Stimulated activated CD8-positive, alpha-beta memory T cell treated with anti-CD3 and anti-CD28 coated beads, Interleukin-2, amount 100 ng/mL, for 48 hours (primary cell): ENCODE measurements around the gene CDC42.

Source experiments
- DNase-seq, 2 donors: peaks; one replicate each; pipeline ENCODE4 v3.0.0-alpha.2; 2020; ENCODE audit warnings: low read depth in 2 of 2

The CDC42 gene

DNA sequence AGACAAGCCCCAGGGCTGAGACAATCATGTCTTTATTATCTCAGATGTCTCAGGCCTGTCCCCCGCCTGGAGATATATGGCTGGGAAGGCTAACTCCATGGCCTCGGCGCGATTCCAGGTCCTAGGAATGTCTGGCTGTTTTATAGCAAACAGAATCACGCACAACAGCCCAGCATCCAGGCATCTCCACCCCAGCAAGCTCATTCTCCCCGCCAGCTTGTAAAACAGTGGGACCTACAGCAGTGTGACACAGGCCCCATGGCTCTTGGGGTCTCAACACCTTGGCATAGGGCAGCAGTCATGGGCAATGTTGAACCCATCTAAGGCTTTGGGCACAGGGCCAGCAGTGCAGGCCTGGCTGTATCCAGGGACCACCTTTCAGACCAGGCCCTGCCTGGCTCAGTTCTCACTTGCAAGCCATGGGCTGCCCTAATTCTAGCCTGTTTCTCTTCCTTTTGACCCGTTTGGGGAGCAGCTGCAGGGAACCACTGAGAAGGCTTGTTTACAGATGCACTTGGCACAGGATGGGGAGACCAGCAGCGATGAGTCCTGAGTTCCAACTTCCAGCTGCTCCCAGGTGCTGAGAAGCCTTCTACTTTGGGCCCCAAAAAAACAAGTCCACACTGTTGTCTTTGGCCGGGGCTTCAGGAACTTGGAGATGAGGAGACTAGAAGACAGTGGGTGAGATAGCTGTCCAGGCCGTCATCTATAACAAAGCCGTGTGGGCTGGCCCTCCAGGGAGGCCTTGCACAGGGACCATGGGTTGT is 56.0 kb downstream of the CDC42 start:
- no peak for DNase-seq

DNA sequence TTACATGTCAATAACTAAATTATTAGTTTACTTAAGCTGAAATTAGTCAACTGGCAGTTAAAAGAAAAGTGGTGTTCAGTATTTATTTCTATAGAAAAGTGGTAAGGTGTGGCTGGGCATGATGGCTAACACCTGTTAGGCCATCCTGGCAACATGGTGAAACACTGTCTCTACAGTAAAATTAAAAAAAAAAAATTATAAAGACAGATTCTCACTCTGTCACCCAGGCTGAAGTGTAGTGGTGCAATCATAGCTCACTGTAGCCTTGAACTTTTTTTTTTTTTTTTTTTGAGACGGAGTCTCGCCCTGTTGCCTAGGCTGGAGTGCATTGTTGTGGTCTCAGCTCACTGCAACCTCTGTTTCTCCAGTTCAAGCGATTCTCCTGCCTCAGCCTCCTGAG is 57.5 kb downstream of the CDC42 start:
- DNase-seq, result no peak

DNA sequence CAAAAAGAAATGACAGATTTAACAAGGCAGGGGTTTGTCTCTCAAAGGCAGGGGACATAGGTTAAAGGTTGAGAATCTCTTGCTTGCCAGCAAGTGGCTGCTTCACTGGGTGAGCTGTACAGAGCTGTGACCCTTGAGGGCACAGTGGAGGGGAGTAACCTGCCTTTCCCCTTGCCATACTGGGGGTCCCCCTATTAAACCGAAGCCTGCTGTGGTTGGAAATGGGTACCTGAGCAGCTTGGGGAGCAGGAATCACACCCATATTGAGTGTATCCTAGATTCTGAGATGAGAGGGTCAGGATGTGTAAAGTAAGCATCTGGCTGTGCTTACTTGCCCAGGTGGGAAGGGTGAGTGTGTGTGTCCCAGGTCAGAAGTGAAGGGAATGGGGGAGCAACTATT is 58.6 kb downstream of the CDC42 start:
- DNase-seq, result no peak

DNA sequence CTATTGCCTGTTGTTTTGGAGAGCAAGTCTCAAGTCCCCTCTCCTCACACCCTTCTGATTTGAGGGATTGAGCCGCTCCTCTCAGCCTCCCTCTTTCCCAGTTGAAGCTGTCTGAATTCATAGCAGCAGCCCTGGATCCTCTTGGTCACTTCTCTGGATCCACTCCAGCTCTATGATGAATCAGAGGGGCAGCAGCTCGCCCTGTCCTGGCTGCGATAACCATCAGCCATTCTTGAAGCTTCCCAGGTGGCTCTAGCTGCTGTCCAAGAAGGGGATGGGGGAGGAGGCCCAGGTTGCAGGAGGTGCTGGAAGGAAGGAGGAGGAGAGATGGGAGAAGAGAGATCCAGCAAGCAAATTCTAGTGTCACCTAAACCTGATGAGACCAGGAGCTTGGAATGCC is 59.1 kb downstream of the CDC42 start:
- no peak for DNase-seq

DNA sequence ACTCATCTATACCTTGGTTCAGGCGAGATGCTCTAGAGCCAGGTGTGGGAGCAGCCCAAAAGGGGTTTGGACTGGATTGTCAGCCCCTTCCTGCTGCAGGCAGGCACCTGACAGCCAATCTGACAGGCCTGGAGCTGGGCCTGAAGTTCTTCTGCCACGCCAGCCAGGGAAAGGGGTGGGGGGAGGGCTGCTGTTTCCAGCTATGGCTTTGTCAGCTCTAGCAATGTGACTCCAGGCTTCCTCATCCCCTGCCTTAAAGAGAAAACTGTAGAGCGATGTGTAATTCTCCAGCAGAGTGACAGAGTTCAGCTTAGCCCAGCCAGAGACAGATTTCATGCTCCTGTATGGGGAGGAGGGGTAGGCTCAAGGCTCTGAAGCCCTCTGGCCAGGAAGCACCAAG is 60.0 kb downstream of the CDC42 start:
- DNase-seq, result no peak

DNA sequence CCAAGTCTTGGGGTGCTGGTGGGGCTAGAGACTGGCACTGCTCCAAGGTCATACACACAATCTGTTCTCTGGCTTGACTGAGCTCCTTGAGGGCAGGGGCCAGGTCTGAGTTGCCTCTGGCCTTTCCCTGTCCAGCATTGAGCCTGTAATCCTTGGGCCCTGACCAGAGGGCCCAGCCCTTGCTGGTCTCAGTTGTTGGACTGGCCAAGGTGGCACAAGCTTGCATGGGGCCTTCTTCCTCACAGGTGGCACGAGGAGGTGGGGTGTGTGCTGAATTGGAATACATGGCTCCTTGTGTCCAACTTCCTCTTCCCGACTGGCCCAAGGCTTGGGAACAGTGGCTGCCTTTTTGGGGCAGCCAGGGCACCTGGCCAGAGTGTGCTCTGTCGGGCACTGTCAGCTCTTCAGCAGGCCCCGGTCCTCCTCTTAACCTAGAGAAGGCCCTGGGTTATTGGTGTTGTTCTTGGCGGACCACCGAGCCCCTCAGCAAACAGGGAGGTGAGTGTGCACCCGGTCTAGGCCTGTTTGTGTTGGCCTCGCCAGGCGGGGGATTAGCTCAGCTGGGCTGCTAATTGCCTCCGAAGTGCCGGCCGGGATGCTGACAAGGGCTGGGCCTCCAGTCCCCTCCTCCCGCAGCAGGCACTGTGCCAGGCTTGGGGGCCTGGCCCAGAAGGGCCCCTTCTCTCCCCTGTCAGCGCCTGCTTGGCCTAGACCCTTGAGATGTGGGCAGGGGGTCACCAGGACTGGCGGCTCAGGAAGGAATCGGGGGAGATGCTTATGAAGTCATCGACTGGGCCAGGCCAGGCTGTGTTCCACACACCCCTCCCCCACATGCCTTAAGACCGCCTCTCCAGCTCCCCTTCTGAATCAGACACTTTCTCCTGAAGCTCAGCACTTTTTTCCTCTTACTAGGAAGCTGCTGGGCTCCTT is 61.8 kb downstream of the CDC42 start:
- DNase-seq, result no peak

DNA sequence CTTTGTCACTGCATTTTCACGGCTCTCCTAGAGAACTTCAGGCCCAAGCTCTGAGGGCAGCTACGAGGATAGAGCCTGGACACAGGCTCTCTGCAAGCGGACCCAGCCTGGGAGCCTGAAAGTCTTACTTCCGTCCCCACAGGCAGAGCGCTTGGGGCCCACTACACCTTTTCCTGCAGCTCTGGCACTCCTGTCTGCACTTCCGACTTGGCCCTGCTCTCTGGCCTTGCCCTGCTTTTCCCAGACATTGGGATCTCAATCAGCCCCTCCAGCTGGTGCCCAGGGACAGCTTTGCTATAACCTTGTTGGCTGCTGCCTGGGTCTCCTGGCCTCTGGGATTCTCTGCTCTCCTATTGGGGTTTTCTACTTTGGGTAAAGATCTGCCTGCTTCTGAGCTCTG is 62.8 kb downstream of the CDC42 start:
- no peak for DNase-seq

DNA sequence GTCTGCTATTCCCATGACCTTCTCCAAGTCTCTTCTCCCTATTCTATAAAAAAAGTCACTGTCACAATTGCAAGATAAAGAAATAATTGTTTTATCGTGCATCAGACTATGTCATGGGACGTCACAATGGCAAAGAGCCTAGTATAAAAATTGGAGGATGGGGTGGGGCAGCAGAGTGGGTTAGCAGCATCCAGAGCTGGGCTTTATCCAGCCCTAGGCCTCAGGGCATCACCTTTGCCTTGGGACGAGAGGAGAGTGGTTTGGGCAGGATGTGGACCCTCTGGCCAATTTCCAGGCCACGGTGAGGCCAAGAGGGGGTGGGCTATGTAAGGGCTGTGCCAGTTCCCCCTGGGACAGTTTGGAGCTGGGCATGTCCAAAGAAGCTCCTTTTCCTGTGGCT is 64.7 kb downstream of the CDC42 start:
- no peak for DNase-seq

DNA sequence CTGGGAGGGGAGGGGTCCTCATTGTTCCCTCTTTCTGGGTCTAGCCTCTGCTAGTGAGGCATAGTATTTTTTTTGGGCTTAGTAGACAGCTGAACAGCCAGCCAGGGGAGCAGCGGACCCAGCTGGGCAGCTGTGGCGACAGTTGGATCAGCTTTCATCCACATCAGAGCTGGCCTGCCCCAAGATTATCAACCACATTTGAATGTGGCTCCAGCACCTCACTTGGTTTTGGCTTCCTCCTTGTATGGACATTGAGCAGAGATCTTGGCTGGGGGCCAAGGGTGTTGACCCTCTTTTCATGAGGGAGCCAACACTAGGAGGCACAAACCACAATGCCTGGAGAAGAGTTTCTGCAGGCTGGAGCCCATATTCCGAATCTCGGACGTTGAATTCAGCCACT is 65.3 kb downstream of the CDC42 start:
- DNase-seq, result no peak

DNA sequence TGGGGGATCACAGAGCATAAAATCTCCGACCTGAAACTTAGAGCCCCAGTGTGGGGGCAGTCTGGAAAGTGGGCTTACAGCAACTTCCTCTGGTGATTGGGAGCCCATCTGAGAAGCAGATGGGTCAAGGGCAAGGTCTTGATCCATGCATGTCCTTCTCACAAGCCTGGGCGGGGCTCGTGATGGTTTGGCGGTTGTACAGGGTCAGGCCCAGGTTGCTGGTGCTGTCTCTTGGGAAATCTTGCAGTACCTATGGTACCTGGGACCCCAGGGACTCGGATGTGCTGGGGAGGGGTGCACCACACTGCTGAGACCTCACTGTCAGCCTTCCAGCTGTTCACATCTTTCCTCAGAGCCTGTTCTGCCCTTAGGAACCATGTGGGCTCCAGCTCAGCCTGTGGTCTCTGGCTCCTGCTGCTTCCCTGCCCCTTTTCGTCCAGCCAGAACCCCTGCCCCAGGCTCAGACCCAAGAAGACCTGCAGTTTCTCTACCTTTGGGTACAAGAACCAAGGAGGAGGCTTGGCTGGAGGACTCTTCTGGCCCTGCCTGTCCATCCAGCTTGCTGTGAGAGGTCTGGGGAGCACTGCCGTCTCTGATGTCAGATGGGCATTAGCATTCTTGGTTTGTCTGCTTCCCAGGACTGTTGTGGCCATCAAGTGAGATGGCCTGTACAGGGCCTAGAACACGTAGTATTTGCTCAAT is 65.9 kb downstream of the CDC42 start:
- no peak for DNase-seq

DNA sequence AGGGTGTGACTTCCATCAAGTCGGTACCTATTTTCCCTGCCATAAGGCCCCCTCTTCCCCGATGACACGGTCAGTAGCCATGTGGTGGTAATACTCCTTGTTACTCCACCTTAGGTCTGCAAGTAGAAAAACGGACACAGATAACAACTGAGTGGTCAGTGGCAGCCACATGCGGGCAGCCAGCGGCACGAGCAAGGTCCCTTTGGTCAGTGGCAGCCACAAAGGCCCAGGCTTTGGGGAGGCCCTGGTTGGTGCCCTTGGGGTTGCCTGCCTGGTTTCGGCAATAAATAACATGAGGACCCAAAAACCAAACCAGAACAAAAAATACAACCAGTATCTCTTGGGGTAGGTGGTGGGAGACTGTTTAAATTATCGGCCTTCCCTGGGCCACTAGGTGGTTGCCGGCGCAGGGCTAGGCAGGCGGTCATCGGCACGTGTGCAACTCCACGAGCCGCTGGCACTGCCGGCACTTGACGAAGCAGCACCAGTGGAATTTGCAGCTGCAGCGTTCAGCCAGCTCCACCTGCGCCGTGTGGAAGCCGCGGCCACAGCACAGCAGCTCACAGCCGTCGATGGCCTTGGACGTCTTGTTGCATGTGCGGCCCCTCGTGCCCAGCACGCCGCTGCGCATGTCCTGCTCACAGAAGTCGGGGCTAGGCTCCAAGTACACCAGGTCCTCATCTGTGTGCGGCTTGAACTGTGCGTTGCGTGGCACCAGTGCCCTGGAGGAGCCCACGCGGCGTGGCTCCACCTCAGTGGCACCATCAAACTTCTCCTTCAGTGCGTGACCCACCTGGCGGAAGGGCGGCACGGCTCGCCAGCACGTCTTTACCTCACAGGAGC is 67.3 kb downstream of the CDC42 start:
- DNase-seq, result no peak

DNA sequence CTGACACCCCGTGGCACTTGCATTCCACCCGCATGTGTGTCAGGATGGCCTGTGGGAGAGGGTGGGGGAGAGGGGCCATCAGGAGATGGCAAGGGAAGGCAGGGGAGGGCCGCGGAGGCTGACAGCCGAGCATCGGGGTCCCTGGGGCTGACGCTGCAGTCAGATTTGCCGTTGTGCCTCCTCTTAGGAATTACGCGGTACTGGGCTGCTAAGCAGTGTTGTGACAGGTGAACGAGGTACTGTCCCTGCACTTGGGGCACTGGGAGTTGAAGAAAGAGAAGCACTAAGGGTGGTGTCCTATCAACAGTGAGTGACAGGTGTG is 67.9 kb downstream of the CDC42 start:
- no peak for DNase-seq

DNA sequence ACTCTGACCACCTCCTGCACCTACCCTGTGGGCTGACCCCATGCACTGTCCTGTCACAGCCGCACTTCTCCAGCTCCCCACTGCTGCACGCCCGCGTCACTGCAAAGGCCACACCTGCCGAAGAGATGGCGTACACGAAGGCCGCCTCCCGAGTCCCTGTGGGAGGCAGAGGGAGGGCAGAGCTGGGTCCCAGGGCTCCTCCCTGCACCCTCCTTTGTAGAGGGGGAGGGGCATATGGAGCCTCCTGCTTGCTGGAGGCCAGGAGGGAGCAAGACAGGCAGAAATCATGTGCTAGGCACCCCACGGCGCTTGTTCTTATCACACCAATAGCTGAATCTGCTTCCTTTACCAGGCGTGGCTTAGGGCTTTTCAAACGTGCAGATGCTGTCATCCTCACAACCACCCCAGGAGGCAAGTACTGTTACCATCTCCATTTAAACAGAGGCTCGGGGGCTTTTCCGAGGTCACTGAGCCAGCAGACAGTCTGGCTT is 69.0 kb downstream of the CDC42 start:
- no peak for DNase-seq

DNA sequence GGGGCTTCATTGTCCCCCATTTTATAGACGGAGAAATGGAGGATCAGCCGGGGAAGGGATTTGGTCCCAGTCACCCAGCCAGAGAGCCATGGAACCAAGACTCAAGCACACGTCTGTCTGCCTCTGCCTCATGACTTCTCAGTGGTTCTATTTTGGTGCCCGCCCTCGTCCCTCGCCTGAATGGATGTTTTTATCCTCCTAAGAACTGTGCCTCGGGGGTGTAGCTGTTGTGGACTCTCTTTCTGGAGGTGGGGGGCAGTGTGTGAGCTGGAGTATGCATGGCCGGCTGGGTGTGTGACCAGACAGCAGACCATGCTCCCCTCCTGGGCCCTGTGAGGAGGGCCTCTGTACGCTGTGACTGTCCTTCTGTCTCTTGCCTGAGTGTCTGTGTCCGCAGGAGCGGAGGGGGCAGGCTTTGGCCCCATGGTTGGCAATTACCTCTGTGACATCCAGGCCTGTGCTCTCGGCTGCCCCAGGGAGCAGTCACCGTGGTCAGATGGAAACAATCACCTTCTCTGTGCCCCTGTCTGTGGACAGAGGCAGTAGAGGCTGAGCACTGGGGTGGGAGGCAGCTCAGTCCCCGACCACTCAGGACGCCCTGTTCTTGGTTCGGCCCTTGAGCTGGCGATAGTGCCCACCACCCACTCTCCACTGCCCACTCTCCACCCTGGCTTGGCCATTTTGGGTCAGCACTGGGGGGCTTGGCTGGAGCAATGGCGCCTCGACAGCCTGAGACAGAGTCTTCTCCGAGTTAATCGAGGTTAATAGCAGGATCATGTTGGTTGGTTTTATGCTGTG is 70.0 kb downstream of the CDC42 start:
- no peak for DNase-seq

DNA sequence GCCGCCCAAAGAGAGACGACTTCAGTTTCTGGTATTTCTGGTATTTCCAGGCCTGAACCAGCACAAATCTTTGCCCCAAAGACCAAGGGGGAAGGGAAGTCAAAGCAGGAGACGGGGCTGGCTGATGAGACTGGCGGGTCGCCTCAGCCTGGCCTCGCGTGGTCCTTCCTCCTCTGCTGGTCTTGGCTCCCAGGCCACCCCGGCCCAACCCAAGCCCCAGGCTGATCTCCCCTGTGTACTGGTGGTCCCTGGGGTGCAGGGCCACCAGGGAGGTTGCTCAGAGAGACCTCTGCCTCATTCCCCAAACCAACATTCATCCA is 70.5 kb downstream of the CDC42 start:
- DNase-seq, result no peak

DNA sequence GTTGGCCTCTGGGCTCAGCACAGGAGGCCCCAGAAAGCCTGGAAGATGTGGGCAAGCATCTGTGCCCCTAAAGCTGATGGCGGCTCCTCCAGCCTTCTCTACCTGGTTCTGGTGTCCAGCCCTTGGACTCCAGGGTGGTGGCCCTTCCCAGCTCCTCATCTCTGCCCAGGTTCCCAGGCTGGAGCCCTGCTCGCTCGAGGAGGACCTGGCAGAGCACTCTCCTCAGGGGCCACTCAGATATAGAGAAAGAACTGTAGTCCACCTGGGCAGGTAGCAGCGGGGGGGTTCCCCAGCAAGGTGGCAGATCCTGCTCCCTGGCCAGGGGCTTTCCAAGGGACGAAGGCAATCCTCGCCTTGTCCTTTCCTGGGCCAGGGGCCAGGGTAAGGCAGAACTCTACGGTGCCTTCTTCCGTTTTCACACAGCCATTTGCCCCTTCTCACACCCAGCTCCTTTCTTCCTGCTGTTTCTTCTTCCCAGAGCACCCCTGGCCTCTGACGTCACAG is 71.4 kb downstream of the CDC42 start:
- DNase-seq, result no peak

DNA sequence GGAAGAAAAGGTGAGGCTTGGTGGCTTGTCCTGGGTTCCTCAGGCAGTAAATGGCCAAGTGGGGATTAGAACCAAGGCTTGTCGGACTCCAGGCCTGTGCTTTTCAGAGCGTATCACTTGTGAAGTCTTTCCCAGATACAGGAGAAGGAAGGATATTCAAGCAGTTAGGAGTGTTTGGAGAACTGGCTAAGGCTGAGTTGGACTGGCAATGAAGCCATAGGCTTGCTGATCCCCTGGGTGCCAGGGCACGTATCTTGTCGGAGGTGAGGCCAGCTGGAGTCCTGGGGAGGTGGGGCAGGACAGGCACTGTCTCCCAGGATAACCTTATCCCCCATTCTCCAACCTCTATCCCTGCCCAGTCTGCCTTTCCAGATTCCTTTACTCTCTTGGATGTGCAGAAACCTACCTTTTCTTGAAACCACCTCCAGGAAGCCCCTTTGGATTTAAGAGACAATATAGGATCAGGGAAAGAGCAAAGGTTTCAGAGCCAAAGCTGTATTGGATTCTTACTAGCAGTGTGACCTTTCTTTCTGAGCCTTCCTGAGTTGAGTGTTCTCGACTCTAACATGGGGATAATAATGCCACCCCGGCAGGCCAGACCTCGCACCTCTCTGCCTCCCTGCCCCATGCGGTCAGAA is 72.2 kb downstream of the CDC42 start:
- DNase-seq, result no peak

DNA sequence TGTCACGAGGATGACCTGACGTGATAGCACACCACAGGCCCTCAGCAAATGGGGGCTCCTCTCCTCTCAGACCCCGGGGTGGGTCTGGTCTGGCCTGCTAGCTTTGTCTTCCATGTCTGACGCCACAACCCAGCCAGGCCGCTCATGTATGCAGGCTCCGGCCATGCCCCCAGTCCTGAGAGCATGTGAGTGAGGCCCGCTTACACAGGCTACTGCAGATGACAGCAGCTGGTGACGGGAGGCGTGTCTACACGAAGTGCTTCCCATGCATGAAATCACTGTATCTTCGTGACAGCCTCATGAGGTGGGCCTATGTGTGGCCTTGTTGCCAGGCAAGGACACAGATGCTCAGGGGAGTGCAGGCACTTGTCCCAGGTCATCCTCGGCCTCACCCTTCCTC is 74.0 kb downstream of the CDC42 start:
- no peak for DNase-seq

DNA sequence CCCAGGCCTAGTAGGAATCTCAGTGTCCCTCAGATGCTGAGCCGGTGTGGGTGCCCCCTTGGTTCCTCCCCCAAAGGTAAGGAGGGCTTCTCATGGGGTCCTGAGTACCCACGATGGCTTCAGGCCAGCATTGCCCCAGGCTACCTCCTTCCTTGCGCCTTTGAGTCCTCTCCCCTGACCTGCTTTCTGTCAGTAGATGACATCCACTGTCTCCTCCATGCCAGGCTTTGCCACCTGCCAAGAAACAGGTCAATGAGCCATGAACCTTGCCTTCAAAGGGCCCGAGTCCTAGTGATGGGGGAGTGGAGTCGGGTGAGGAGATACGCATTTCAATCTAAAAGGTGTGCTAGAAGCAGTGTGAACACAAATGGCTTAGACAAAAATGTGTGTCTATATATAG is 74.7 kb downstream of the CDC42 start:
- DNase-seq, result no peak

DNA sequence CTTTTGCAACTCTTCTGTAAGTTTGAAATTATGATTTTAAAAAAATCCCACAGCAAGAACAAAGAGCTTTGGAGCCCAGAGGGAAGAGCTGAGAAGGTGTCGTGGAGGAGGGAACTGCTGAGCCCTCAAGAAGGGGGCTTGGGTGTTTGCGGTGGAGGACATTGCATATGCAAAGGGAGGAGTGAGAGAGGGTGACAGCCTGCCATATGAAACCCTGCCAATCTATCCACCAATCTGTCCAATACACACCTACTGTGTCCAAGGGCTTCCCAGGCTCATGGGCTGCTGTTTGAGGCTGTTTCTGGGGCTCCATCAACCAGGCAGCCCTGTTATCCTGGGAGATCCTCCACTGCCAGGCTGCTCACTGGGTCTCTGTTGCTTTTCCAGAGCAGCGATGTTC is 75.2 kb downstream of the CDC42 start:
- no peak for DNase-seq
